ENCODE measurements around the gene ZNF469. TPM values are rescaled to one million over a fixed set of nuclear protein-coding genes. Genes with fewer than 3 reads are reported as not detected.

The ZNF469 gene
- total RNA-seq, 2 donors from 2014 or later, result 0.17 to 0.40 TPM

DNA sequence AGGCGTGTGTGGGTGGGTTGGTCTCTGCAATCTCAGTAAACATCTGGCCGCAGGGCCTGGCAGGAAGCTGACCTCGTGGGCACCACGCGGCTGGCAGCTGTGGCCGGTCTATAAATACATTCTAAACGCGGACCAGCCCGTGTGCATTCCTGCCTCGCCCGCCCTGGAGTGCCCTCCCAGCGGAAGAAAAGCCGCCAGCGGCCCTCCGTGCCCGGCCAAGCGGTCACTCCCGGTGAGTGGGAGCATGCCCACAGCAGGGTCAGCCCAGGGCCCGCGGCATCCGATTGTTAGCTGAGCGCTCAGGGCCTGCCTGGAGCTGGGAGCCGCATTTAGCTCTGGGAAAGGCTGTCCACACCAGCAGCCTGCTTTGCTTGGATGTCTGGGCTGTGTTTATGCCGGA is 10.3 kb downstream of the ZNF469 start:
- no peaks in the 10 kb centered on the region for H3K27me3 ChIP-seq
- peaks cover 3% of the 10 kb centered on the region for H3K4me1 ChIP-seq
- H3K27ac ChIP-seq, result no peak overlapping the region
- no peaks in the 10 kb centered on the region for H3K9me3 ChIP-seq
- DNase-seq, result no peak
- H3K4me3 ChIP-seq, result no peak overlapping the region
- intact Hi-C loops (cut with DNase I), result no loop called here
- H3K9ac ChIP-seq (ENCODE audit: low read depth in 2 of 2, low read length in 2 of 2), result no peak overlapping the region
- no peaks in the 10 kb centered on the region for H3K36me3 ChIP-seq
- TF ChIP-seq, protein P1, sequence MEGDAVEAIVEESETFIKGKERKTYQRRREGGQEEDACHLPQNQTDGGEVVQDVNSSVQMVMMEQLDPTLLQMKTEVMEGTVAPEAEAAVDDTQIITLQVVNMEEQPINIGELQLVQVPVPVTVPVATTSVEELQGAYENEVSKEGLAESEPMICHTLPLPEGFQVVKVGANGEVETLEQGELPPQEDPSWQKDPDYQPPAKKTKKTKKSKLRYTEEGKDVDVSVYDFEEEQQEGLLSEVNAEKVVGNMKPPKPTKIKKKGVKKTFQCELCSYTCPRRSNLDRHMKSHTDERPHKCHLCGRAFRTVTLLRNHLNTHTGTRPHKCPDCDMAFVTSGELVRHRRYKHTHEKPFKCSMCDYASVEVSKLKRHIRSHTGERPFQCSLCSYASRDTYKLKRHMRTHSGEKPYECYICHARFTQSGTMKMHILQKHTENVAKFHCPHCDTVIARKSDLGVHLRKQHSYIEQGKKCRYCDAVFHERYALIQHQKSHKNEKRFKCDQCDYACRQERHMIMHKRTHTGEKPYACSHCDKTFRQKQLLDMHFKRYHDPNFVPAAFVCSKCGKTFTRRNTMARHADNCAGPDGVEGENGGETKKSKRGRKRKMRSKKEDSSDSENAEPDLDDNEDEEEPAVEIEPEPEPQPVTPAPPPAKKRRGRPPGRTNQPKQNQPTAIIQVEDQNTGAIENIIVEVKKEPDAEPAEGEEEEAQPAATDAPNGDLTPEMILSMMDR (IDR thresholded peaks at IDR 0.05), result no peak

DNA sequence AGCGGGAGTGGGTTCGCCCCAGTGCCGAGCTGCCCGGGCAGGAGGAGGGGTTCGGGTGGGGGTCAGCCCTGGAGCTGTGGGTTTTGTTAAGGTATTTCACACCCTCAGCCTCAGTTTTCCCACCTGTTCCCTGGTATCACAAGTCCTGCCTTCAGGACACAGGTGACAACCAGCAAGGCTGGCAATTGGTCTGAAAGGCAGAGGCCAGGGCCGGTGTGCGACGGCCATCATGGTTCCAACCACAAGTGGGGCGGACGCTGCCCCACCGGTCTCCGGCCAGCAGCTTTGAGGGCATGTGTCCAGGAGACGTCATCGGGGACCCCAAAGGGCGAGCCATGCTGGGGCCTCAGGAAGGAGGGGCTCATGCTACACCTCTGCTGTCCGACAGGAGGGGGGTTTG is 10.8 kb downstream of the ZNF469 start:
- TF ChIP-seq, protein P1 (IDR thresholded peaks at IDR 0.05), result no peak
- Histone ChIP-seq H3K4me1 (no peaks in the 10 kb centered on the region), H3K9me3 (no peaks in the 10 kb centered on the region), H3K36me3 (no peaks in the 10 kb centered on the region), H3K4me3 (no peak overlapping the region), H3K9ac (ENCODE audit: low read depth in 2 of 2, low read length in 2 of 2) (no peak overlapping the region), H3K27ac (no peak overlapping the region), H3K27me3 (no peaks in the 10 kb centered on the region)
- no peak for DNase-seq
- intact Hi-C loops (cut with DNase I), result no loop called here

DNA sequence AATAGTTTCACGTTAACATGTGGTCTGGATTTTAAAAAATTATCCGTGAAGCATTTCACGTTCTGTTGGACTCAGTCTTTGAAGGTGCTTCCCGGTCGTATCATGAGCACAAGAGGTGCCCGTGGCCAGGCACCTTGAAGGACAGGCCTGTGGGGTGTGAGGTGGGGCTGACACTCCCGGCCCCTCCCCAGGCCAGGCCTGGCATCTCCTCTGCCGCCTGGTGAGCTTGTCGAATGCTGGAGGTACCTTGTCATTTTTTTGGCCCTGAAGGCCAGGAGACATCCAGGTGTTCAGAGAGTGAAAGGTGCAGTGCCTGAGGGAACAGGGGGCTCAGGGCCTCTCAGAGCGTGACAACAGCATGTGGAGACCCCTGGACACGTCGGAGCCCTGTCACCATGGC is 11.7 kb downstream of the ZNF469 start:
- Histone ChIP-seq H3K27ac (no peak overlapping the region), H3K4me1 (no peaks in the 10 kb centered on the region), H3K9ac (ENCODE audit: low read depth in 2 of 2, low read length in 2 of 2) (no peak overlapping the region), H3K27me3 (no peaks in the 10 kb centered on the region), H3K9me3 (no peaks in the 10 kb centered on the region), H3K4me3 (no peak overlapping the region), H3K36me3 (no peaks in the 10 kb centered on the region)
- DNase-seq, result no peak
- intact Hi-C loops (cut with DNase I), result no loop called here
- TF ChIP-seq, protein P1 (IDR thresholded peaks at IDR 0.05), result no peak

DNA sequence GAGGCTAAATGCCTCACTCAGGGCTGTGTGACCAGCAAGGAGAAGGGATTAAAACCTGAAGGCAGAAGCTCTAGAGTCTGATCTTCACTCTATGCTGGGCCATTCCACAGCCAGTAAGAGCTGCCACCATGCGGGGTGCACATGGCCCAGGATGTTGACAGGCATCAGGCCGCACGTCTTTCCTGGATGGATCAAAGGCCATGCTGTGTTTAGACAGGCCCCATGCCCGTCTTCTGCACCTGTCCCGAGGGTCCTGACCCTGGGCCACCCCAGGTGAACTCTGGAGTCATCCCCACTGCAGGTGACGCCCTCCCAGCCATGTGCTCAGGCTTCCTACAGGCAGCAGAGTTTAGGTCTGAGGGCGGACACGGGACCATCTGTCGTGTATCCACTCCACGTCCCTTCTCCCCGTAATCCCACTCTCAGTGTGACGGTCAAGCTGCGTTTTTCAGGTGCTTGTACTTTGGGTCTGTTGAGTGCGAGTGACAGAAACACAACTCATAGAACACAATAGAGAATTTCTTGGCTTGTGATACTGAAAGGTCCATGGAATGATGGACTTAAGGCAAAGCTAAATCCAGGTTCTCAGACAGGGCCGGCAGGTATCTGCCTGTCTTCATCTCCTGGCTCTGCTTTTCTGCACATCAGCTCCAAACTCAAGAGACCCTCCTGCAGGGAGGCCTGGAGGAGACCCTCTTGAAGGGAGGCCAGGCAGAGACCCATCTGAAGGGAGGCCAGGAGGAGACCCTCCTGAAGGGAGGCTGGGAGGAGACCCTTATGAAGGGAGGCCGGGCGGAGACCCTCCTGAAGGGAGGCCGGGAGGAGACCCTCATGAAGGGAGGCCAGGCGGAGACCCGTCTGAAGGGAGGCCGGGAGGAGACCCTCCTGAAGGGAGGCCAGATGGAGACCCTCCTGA is 13.2 kb downstream of the ZNF469 start:
- intact Hi-C loops (cut with DNase I), result no loop called here
- Histone ChIP-seq H3K9ac (ENCODE audit: low read depth in 2 of 2, low read length in 2 of 2) (no peak overlapping the region), H3K9me3 (no peaks in the 10 kb centered on the region), H3K4me1 (no peaks in the 10 kb centered on the region), H3K27me3 (no peaks in the 10 kb centered on the region), H3K36me3 (no peaks in the 10 kb centered on the region), H3K27ac (no peak overlapping the region), H3K4me3 (no peak overlapping the region)
- TF ChIP-seq, protein P1 (IDR thresholded peaks at IDR 0.05), result no peak
- no peak for DNase-seq

DNA sequence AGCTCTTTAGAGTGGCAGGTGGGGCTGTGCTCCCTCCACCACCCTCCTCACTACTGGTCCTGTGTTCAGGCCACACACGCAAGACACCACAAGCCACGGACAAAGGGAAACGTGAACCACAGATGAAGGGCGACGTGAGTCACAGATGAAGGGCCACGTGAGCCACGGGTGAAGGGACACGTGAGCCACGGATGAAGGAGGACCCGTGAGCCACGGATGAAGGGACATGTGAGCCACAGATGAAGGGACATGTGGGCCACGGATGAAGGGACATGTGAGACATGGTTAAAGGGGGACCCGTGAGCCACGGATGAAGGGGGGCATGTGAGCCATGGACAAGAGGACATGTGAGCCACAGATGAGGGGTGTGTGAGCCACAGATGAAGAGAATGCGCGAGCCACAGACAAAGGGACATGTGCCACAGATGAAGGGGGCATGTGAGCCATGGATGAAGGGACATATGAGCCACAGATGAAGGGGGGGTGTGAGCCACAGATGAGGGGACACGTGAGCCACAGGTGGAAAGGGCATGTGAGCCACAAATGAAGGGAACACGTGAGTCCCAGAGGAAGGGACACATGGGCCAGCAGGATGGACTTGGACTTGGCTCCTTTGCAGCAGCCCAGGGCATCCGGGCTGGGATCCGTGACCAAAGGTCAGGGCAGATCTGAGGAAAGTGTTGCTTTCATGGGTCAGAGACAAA is 15.6 kb downstream of the ZNF469 start:
- no peak for DNase-seq
- Histone ChIP-seq H3K27ac (no peak overlapping the region), H3K4me3 (no peak overlapping the region), H3K9ac (ENCODE audit: low read depth in 2 of 2, low read length in 2 of 2) (no peak overlapping the region), H3K36me3 (no peaks in the 10 kb centered on the region), H3K27me3 (no peaks in the 10 kb centered on the region), H3K4me1 (no peaks in the 10 kb centered on the region), H3K9me3 (no peaks in the 10 kb centered on the region)
- TF ChIP-seq, protein P1 (IDR thresholded peaks at IDR 0.05), result no peak
- intact Hi-C loops (cut with DNase I), result no loop called here

Data from colonic mucosa (tissue), 4 donors.